GM18511 (cell line): Measurements from ENCODE around the gene CDKN2B.

Experiments used
- ATAC-seq: cut with Tn5 transposase; IDR thresholded peaks from one replicate; pipeline ENCODE4 v1.9.1; 2021; ENCODE audit warnings: mild to moderate bottlenecking, moderate library complexity; ENCODE audit not compliant: unreplicated experiment

Gene CDKN2B

GRCh38 chr9:21995006-21995665 lies 14.0 kb downstream of the CDKN2B start:
- ATAC-seq: peak; percentile 89

- peak; percentile 58 for ATAC-seq
These were observed 14.5 kb downstream of the CDKN2B start, which contains the start of gene CDKN2B-AS1 for GRCh38 chr9:21994556-21995005. CDKN2B-AS1 (plus strand) TSS chr9:21994791.

DNA sequence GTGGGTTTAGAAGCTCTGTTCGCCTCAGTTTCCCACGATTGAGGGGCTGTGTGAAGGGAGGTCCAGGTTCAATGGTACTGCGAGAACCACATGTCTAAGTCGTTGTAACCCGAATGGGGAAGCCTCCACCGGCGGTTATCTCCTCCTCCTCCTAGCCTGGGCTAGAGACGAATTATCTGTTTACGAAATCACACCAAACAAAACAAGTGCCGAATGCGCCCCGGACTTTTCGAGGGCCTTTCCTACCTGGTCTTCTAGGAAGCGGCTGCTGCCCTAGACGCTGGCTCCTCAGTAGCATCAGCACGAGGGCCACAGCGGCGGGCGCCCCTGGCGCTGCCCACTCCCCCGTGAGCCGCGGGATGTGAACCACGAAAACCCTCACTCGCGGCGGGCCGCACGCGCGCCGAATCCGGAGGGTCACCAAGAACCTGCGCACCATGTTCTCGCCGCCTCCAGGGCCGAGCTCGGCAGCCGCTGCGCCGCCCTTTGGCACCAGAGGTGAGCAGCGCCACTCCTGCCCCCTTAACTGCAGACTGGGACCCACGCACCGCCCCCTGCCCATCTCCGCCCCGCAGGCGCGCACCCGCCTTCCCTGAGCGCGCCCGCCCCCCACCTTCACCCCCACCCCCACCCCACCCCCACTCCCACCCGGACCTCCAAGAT lies 15.1 kb downstream of the CDKN2B start, which contains the start of gene CDKN2A:
Gene CDKN2A (minus strand): TSS at position 500 of the 663 bp plus-strand sequence.
- ATAC-seq: peak; percentile 44

DNA sequence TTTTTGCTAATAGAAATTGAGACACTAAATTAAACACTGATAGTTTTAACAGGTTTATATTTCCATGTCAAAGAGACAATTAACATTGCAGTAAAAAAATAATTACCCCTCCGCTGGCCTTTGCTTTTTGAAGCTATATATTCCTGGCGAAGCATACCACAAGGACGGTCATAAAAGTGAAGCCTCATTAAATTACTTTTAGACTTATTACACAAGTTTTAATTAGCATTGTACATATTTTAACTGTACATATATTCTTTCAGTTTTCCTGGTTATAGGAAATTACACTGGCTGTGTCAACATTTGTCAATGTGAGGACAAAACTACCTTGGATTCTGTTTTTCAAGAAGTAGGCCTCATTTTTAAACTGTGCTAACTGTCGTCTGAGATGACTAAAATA lies 16.1 kb downstream of the CDKN2B start:
- no peak for ATAC-seq

- no peak for ATAC-seq
These were observed 17.8 kb downstream of the CDKN2B start for GRCh38 chr9:21991072-21991959.

DNA sequence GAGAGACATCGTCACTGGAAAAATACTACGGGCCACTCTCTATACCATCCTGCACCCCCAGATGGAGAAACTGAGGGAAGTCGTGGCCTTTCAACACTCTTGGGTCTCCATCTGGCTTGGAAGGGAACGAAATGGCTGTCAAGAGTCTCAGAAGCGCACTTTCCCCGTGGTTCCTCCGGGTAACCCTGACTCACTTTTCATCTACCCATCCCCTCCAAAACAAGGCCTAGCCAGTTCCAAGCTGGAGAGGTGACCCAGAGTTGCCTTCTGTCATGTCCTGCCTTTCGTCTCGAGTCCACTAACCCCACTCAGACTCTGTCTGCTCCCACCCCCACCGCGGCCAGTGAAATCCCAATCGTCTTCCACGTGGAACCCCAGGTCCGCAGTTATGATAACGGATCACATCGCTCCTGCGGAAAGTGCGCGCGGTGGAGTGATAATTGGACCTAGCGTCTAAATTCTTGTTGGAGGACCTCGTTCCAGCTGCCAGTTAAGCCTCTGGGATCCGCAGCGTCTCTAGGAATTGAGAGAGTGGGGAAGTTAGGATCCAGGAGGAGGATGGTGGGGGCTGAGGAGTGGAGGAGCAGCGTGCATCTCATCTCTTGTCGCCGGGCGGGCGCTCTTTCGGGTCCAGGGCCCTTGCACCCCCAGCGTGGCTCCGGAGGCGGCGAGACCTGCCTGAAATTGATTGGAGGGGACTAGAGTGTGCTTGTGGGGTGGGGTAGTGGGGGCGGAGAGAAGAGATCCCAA lies 19.5 kb downstream of the CDKN2B start:
- no peak for ATAC-seq

- ATAC-seq: no peak
These were observed 20.8 kb downstream of the CDKN2B start for GRCh38 chr9:21988056-21988990.

DNA sequence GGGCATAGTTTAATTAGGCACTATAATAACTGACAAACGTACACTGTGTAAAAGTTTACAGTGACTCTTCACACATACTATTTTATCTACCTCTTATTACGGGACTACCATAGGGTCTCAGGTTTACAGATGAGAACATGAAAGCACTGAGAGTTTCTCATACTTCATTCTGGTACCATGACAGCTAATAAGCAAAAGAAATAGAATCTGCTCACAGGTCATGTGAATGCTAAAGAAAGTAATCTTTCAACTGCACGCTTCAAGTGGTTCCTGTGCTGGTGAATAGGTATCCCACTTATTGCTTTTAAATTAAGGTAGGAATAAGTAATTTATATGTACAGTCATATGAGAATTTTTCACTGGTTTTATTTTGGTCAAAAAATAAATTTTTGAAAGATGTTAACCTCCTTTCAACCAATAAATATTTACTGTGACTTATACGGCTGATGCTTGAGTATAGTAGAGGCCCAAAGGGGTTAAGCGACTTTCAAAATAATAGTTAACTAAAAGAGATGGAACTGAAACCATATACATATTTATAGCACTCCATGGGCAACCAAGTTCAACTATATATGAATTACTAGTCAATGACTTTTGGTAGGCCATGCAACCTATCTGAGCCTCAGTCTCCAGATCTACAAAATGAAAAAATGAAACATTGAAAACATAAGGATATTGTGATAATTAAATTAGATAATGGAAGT lies 23.0 kb downstream of the CDKN2B start:
- ATAC-seq: peak; percentile 79

DNA sequence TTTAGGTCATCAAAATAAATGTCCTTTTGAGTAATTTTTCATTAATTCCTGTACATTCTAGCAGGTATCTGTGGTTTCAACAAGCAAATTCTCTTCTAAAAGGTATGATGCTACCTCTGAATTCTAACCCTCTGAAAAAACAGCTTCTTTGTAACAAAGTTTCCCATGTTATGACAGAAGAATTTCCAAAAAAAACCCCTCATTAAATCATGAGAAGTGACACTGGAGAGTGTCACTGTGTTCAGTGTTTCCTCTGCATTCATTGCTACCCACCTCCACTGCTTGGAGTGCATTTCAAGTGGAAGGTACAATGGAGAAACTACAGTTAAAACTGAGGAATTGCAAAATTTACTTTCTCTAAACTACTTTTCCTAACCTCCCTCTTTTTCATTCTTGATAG lies 25.0 kb downstream of the CDKN2B start:
- no peak for ATAC-seq

- no peak for ATAC-seq
These were observed 25.6 kb downstream of the CDKN2B start for GRCh38 chr9:21983561-21983935.

- no peak for ATAC-seq
These were observed 26.1 kb downstream of the CDKN2B start for GRCh38 chr9:21982861-21983560.

GRCh38 chr9:21982391-21982790 lies 26.7 kb downstream of the CDKN2B start:
- ATAC-seq: no peak

GRCh38 chr9:21976334-21976875 lies 32.7 kb downstream of the CDKN2B start:
- no peak for ATAC-seq

DNA sequence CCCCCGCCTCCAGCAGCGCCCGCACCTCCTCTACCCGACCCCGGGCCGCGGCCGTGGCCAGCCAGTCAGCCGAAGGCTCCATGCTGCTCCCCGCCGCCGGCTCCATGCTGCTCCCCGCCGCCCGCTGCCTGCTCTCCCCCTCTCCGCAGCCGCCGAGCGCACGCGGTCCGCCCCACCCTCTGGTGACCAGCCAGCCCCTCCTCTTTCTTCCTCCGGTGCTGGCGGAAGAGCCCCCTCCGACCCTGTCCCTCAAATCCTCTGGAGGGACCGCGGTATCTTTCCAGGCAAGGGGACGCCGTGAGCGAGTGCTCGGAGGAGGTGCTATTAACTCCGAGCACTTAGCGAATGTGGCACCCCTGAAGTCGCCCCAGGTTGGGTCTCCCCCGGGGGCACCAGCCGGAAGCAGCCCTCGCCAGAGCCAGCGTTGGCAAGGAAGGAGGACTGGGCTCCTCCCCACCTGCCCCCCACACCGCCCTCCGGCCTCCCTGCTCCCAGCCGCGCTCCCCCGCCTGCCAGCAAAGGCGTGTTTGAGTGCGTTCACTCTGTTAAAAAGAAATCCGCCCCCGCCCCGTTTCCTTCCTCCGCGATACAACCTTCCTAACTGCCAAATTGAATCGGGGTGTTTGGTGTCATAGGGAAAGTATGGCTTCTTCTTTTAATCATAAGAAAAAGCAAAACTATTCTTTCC lies 34.2 kb downstream of the CDKN2B start:
- peak; percentile 73 for ATAC-seq

- no peak for ATAC-seq
These were observed 34.8 kb downstream of the CDKN2B start for GRCh38 chr9:21974343-21974721.

DNA sequence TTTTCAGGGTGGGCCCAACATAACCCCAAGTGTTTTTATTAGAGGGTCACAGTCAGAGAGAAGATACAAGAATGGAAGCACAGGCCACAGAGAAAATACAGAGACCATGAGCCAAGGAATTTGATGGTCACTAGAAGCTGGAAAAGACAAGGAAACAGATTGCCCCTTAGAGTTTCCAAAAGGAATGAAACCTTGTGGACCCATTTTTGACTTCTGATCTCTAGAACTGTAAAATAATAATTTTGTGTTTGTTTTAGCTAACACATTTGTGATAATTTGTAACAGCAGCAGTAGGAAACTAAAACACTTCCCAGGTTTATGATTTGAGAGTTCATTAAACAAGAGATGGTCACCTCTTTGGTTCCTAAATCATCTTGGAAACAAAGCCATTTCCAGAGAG lies 36.7 kb downstream of the CDKN2B start:
- no peak for ATAC-seq

- ATAC-seq: no peak
These were observed 38.1 kb downstream of the CDKN2B start for GRCh38 chr9:21970800-21971640.
